Measurements from ENCODE around the gene BSND.

Gene BSND

DNA sequence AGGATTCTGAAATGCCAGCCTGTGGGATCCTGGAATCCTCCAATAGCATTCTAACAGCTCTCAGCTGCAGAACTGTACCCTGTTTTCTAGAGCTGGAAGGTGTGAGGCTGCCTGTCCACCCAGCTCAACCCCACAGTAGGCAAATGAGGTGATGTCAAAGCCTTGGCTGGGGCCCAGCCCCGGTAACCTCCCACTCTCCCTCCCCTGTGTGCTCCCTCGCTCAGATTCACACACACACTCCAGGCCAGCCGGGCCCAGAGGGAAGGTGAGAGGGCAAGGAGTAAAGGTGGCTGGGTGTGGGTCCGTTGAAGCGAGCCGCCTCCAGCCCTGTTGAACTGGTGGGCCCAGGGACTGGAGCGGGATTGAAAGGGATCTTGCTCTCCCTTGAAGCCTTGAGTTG, at the start of gene BSND:
Gene BSND, plus strand, starts transcription at position 257 of the 400 bp plus-strand sequence. CDS start 254 bp downstream, outside the sequence.
- ATAC-seq, result no peak
- TF ChIP-seq ZFP30 (CRISPR knock-in tag; IDR thresholded peaks at IDR 0.05) (no peak), TOX (CRISPR knock-in tag; IDR thresholded peaks at IDR 0.05; ENCODE audit: borderline replicate concordance) (no peak), ZNF565 (CRISPR knock-in tag; conservative IDR thresholded peaks at IDR 0.05; ENCODE audit: low read depth) (no peak), OSR1 (CRISPR knock-in tag; IDR thresholded peaks at IDR 0.05) (no peak), CSDC2 (CRISPR knock-in tag; IDR thresholded peaks at IDR 0.05) (no peak), ARNTL (CRISPR knock-in tag; IDR thresholded peaks at IDR 0.05; ENCODE audit: borderline replicate concordance, low read depth) (no peak), SNAI2 (CRISPR knock-in tag; IDR thresholded peaks at IDR 0.05) (no peak), TCF4 (CRISPR knock-in tag; IDR thresholded peaks at IDR 0.05; ENCODE audit: borderline replicate concordance) (no peak), ZNF70 (CRISPR knock-in tag; IDR thresholded peaks at IDR 0.05) (no peak), ISL1 (CRISPR knock-in tag; IDR thresholded peaks at IDR 0.05) (no peak)
- TF ChIP-seq, protein P1, sequence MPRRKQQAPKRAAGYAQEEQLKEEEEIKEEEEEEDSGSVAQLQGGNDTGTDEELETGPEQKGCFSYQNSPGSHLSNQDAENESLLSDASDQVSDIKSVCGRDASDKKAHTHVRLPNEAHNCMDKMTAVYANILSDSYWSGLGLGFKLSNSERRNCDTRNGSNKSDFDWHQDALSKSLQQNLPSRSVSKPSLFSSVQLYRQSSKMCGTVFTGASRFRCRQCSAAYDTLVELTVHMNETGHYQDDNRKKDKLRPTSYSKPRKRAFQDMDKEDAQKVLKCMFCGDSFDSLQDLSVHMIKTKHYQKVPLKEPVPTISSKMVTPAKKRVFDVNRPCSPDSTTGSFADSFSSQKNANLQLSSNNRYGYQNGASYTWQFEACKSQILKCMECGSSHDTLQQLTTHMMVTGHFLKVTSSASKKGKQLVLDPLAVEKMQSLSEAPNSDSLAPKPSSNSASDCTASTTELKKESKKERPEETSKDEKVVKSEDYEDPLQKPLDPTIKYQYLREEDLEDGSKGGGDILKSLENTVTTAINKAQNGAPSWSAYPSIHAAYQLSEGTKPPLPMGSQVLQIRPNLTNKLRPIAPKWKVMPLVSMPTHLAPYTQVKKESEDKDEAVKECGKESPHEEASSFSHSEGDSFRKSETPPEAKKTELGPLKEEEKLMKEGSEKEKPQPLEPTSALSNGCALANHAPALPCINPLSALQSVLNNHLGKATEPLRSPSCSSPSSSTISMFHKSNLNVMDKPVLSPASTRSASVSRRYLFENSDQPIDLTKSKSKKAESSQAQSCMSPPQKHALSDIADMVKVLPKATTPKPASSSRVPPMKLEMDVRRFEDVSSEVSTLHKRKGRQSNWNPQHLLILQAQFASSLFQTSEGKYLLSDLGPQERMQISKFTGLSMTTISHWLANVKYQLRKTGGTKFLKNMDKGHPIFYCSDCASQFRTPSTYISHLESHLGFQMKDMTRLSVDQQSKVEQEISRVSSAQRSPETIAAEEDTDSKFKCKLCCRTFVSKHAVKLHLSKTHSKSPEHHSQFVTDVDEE (CRISPR knock-in tag; IDR thresholded peaks at IDR 0.05), result no peak
- TF ChIP-seq, protein P2, sequence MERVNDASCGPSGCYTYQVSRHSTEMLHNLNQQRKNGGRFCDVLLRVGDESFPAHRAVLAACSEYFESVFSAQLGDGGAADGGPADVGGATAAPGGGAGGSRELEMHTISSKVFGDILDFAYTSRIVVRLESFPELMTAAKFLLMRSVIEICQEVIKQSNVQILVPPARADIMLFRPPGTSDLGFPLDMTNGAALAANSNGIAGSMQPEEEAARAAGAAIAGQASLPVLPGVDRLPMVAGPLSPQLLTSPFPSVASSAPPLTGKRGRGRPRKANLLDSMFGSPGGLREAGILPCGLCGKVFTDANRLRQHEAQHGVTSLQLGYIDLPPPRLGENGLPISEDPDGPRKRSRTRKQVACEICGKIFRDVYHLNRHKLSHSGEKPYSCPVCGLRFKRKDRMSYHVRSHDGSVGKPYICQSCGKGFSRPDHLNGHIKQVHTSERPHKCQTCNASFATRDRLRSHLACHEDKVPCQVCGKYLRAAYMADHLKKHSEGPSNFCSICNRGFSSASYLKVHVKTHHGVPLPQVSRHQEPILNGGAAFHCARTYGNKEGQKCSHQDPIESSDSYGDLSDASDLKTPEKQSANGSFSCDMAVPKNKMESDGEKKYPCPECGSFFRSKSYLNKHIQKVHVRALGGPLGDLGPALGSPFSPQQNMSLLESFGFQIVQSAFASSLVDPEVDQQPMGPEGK (CRISPR knock-in tag; IDR thresholded peaks at IDR 0.05; ENCODE audit: borderline replicate concordance), result no peak
- TF ChIP-seq, protein P3, sequence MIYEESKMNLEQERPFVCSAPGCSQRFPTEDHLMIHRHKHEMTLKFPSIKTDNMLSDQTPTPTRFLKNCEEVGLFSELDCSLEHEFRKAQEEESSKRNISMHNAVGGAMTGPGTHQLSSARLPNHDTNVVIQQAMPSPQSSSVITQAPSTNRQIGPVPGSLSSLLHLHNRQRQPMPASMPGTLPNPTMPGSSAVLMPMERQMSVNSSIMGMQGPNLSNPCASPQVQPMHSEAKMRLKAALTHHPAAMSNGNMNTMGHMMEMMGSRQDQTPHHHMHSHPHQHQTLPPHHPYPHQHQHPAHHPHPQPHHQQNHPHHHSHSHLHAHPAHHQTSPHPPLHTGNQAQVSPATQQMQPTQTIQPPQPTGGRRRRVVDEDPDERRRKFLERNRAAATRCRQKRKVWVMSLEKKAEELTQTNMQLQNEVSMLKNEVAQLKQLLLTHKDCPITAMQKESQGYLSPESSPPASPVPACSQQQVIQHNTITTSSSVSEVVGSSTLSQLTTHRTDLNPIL (CRISPR knock-in tag; IDR thresholded peaks at IDR 0.05; ENCODE audit: low read depth), result no peak

DNA sequence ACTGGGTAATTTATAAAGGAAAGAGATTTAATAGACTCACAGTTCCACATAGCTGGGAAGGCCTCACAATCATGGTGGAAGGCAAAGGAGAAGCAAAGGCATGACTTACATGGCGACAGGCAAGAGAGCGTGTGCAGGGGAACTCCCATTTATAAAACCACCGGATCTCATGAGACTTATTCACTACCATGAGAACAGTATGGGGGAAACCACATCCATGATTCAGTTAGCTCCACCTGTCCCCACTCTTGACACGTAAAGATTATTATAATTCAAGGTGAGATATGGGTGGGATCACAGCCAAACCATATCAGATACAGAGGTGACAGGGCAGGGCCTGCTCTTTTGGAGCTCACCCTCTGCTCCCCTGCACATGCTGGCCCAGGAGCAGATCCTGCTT, 49.7 kb upstream of the BSND start:
- TF ChIP-seq GLIS3 (CRISPR knock-in tag; IDR thresholded peaks at IDR 0.05) (no peak), TCF4 (CRISPR knock-in tag; IDR thresholded peaks at IDR 0.05; ENCODE audit: borderline replicate concordance) (no peak), SNAI2 (CRISPR knock-in tag; IDR thresholded peaks at IDR 0.05) (no peak), ZNF8 (CRISPR knock-in tag; IDR thresholded peaks at IDR 0.05) (no peak), ZC3H10 (CRISPR knock-in tag; IDR thresholded peaks at IDR 0.05) (no peak), ZFP30 (CRISPR knock-in tag; IDR thresholded peaks at IDR 0.05) (no peak), ZFP3 (CRISPR knock-in tag; IDR thresholded peaks at IDR 0.05) (no peak), ZNF565 (CRISPR knock-in tag; conservative IDR thresholded peaks at IDR 0.05; ENCODE audit: low read depth) (no peak), BACH2 (CRISPR knock-in tag; IDR thresholded peaks at IDR 0.05; ENCODE audit: borderline replicate concordance) (no peak), OSR1 (CRISPR knock-in tag; IDR thresholded peaks at IDR 0.05) (no peak), CSDC2 (CRISPR knock-in tag; IDR thresholded peaks at IDR 0.05) (no peak)
- TF ChIP-seq, protein P4, sequence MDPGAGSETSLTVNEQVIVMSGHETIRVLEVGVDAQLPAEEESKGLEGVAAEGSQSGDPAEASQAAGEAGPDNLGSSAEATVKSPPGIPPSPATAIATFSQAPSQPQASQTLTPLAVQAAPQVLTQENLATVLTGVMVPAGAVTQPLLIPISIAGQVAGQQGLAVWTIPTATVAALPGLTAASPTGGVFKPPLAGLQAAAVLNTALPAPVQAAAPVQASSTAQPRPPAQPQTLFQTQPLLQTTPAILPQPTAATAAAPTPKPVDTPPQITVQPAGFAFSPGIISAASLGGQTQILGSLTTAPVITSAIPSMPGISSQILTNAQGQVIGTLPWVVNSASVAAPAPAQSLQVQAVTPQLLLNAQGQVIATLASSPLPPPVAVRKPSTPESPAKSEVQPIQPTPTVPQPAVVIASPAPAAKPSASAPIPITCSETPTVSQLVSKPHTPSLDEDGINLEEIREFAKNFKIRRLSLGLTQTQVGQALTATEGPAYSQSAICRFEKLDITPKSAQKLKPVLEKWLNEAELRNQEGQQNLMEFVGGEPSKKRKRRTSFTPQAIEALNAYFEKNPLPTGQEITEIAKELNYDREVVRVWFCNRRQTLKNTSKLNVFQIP (CRISPR knock-in tag; IDR thresholded peaks at IDR 0.05; ENCODE audit: borderline replicate concordance, low read depth), result no peak
- TF ChIP-seq, protein P3 (CRISPR knock-in tag; IDR thresholded peaks at IDR 0.05; ENCODE audit: low read depth), result no peak
- TF ChIP-seq, protein P5, sequence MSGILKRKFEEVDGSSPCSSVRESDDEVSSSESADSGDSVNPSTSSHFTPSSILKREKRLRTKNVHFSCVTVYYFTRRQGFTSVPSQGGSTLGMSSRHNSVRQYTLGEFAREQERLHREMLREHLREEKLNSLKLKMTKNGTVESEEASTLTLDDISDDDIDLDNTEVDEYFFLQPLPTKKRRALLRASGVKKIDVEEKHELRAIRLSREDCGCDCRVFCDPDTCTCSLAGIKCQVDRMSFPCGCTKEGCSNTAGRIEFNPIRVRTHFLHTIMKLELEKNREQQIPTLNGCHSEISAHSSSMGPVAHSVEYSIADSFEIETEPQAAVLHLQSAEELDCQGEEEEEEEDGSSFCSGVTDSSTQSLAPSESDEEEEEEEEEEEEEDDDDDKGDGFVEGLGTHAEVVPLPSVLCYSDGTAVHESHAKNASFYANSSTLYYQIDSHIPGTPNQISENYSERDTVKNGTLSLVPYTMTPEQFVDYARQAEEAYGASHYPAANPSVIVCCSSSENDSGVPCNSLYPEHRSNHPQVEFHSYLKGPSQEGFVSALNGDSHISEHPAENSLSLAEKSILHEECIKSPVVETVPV (CRISPR knock-in tag; IDR thresholded peaks at IDR 0.05), result no peak
- TF ChIP-seq, protein P1 (CRISPR knock-in tag; IDR thresholded peaks at IDR 0.05), result no peak
- TF ChIP-seq, protein P2 (CRISPR knock-in tag; IDR thresholded peaks at IDR 0.05; ENCODE audit: borderline replicate concordance), result no peak
- ATAC-seq, result no peak
